ENCODE data around the gene CDH4.

Gene CDH4

DNA sequence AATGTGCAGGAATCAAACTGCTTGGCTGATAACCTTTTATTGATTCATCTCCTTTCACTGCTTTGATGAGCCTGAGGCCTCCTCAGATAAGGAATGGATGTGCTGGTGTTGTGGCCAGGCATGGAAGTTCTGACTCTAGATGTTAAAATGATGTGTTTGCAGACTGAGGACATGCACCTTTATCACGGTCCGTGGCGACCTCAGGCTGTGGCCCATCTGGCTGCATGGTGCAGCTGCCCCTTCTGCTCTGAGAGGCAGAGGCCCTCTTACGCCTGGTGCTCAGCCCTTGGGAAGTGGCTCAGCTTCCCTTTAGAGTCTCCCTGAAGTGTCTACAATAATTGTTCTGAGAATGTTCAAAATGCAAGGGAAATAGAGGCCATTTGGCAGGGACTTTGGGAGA is 26.2 kb downstream of the CDH4 start (continued):
- TF ChIP-seq, protein P1, sequence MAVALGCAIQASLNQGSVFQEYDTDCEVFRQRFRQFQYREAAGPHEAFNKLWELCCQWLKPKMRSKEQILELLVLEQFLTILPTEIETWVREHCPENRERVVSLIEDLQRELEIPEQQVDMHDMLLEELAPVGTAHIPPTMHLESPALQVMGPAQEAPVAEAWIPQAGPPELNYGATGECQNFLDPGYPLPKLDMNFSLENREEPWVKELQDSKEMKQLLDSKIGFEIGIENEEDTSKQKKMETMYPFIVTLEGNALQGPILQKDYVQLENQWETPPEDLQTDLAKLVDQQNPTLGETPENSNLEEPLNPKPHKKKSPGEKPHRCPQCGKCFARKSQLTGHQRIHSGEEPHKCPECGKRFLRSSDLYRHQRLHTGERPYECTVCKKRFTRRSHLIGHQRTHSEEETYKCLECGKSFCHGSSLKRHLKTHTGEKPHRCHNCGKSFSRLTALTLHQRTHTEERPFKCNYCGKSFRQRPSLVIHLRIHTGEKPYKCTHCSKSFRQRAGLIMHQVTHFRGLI (tag by site-specific recombination; IDR thresholded peaks at IDR 0.05), result no peak
- TF ChIP-seq ZNF776 (tag by site-specific recombination; IDR thresholded peaks at IDR 0.05; ENCODE audit: borderline replicate concordance), result no peak

- H3K4me1 ChIP-seq (ENCODE audit: control insufficient read depth, insufficient read depth, low read length), result no peaks in the 10 kb centered on the region
Measured at GRCh38 chr20:61279621-61280150, 27.6 kb downstream of the CDH4 start.

GRCh38 chr20:61280217-61280980 is 28.3 kb downstream of the CDH4 start:
- CTCF ChIA-PET, result no interaction called here

More at GRCh38 chr20:61279621-61280150, 27.6 kb downstream of the CDH4 start:
- Histone ChIP-seq H3K4me3 (ENCODE audit: low read depth, low read length) (no peak overlapping the region), H3K27ac (ENCODE audit: extremely low read depth, low read depth, low read length) (no peak overlapping the region), H3K9me3 (ENCODE audit: control insufficient read depth, insufficient read depth, low read depth, low read length) (no peaks in the 10 kb centered on the region), H3K36me3 (ENCODE audit: control insufficient read depth in 2 of 2, insufficient read depth in 1 of 2, low read length in 2 of 2) (no peaks in the 10 kb centered on the region)
- CTCF ChIA-PET, result no interaction called here
- TF ChIP-seq KLF9 (tag by site-specific recombination; IDR thresholded peaks at IDR 0.05; ENCODE audit: low read depth), result no peak
- TF ChIP-seq, protein P2, sequence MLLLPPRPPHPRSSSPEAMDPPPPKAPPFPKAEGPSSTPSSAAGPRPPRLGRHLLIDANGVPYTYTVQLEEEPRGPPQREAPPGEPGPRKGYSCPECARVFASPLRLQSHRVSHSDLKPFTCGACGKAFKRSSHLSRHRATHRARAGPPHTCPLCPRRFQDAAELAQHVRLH (tag by site-specific recombination; IDR thresholded peaks at IDR 0.05), result no peak
- TF ChIP-seq ZIC2 (tag by site-specific recombination; IDR thresholded peaks at IDR 0.05), result no peak
- TF ChIP-seq ZSCAN5A (tag by site-specific recombination; IDR thresholded peaks at IDR 0.05), result no peak
- no peak for TF ChIP-seq GLIS1 (tag by site-specific recombination; IDR thresholded peaks at IDR 0.05)
- no peak for TF ChIP-seq ZNF184 (tag by site-specific recombination; IDR thresholded peaks at IDR 0.05)
- TF ChIP-seq, protein P3, sequence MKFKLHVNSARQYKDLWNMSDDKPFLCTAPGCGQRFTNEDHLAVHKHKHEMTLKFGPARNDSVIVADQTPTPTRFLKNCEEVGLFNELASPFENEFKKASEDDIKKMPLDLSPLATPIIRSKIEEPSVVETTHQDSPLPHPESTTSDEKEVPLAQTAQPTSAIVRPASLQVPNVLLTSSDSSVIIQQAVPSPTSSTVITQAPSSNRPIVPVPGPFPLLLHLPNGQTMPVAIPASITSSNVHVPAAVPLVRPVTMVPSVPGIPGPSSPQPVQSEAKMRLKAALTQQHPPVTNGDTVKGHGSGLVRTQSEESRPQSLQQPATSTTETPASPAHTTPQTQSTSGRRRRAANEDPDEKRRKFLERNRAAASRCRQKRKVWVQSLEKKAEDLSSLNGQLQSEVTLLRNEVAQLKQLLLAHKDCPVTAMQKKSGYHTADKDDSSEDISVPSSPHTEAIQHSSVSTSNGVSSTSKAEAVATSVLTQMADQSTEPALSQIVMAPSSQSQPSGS (tag by site-specific recombination; IDR thresholded peaks at IDR 0.05; ENCODE audit: low read depth), result no peak
- TF ChIP-seq ZNF837 (tag by site-specific recombination; IDR thresholded peaks at IDR 0.05), result no peak
- TF ChIP-seq KLF1 (tag by site-specific recombination; IDR thresholded peaks at IDR 0.05), result no peak
- POLR2A ChIA-PET, result no interaction called here

More at GRCh38 chr20:61280217-61280980, 28.3 kb downstream of the CDH4 start:
- TF ChIP-seq ZNF184 (tag by site-specific recombination; IDR thresholded peaks at IDR 0.05) (no peak), ZNF707 (tag by site-specific recombination; IDR thresholded peaks at IDR 0.05) (no peak), ZNF701 (tag by site-specific recombination; IDR thresholded peaks at IDR 0.05) (no peak), ZFP37 (tag by site-specific recombination; IDR thresholded peaks at IDR 0.05) (no peak), ZFP3 (tag by site-specific recombination; IDR thresholded peaks at IDR 0.05; ENCODE audit: low read depth) (no peak), ZBTB7A (tag by site-specific recombination; IDR thresholded peaks at IDR 0.05; ENCODE audit: low read depth) (no peak), ZNF16 (tag by site-specific recombination; IDR thresholded peaks at IDR 0.05; ENCODE audit: low read depth) (no peak), SP2 (tag by site-specific recombination; IDR thresholded peaks at IDR 0.05) (no peak), ZNF175 (tag by site-specific recombination; IDR thresholded peaks at IDR 0.05) (no peak), ZNF366 (tag by site-specific recombination; conservative IDR thresholded peaks at IDR 0.05) (no peak), ZNF76 (tag by site-specific recombination; IDR thresholded peaks at IDR 0.05; ENCODE audit: borderline replicate concordance, low read depth) (no peak), TCF7L2 (IDR thresholded peaks at IDR 0.05; ENCODE audit: borderline replicate concordance, low read depth, low read length) (no peak), ZNF600 (tag by site-specific recombination; IDR thresholded peaks at IDR 0.05) (no peak)
- TF ChIP-seq, protein P4, sequence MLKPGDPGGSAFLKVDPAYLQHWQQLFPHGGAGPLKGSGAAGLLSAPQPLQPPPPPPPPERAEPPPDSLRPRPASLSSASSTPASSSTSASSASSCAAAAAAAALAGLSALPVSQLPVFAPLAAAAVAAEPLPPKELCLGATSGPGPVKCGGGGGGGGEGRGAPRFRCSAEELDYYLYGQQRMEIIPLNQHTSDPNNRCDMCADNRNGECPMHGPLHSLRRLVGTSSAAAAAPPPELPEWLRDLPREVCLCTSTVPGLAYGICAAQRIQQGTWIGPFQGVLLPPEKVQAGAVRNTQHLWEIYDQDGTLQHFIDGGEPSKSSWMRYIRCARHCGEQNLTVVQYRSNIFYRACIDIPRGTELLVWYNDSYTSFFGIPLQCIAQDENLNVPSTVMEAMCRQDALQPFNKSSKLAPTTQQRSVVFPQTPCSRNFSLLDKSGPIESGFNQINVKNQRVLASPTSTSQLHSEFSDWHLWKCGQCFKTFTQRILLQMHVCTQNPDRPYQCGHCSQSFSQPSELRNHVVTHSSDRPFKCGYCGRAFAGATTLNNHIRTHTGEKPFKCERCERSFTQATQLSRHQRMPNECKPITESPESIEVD (tag by site-specific recombination; IDR thresholded peaks at IDR 0.05), result no peak
- H3K4me3 ChIP-seq (ENCODE audit: low read depth, low read length), result no peak overlapping the region
- H3K36me3 ChIP-seq (ENCODE audit: control insufficient read depth in 2 of 2, insufficient read depth in 1 of 2, low read length in 2 of 2), result no peaks in the 10 kb centered on the region
- POLR2A ChIA-PET, result no interaction called here
- no peak overlapping the region for H3K27ac ChIP-seq (ENCODE audit: extremely low read depth, low read depth, low read length)
- no peaks in the 10 kb centered on the region for H3K4me1 ChIP-seq (ENCODE audit: control insufficient read depth, insufficient read depth, low read length)
- no peaks in the 10 kb centered on the region for H3K9me3 ChIP-seq (ENCODE audit: control insufficient read depth, insufficient read depth, low read depth, low read length)
